ENCODE results near the gene VAPB. TPM values are rescaled to one million over a fixed set of nuclear protein-coding genes. Genes with fewer than 3 reads are reported as not detected.
A peak's percentile ranks its signal among the peaks of the same experiment; 100 is the strongest.

VAPB gene
- polyA plus RNA-seq, 1 donor from 2014 or later: 32.5 TPM

- no peaks in the 10 kb centered on the region for H3K79me2 ChIP-seq (replicated peaks; ENCODE audit: insufficient read depth, low read length)
- H3K4me3 ChIP-seq (ENCODE audit: low read length): peak overlapping the region; percentile 10
- no peak overlapping the region for H3K4me2 ChIP-seq (ENCODE audit: low read length)
- H3K36me3 ChIP-seq (ENCODE audit: insufficient read depth, low read length): no peaks in the 10 kb centered on the region
- no peaks in the 10 kb centered on the region for H4K20me1 ChIP-seq (ENCODE audit: insufficient read depth)
- H3K9ac ChIP-seq (ENCODE audit: low read length): peak overlapping the region; percentile 41
- H3K27me3 ChIP-seq (ENCODE audit: insufficient read depth, low read depth, low read length): no peaks in the 10 kb centered on the region
- no peak for TF ChIP-seq SMC3 (conservative IDR thresholded peaks at IDR 0.05; ENCODE audit: poor library complexity)
- no peak for TF ChIP-seq MXI1 (conservative IDR thresholded peaks at IDR 0.05; ENCODE audit: poor library complexity, severe bottlenecking)
- TF ChIP-seq RAD21 (conservative IDR thresholded peaks at IDR 0.05): no peak
- no peak for TF ChIP-seq TAF1 (IDR thresholded peaks at IDR 0.05; ENCODE audit: low read depth)
- no peak for TF ChIP-seq REST (IDR thresholded peaks at IDR 0.05; ENCODE audit: borderline replicate concordance)
- TF ChIP-seq POLR2AphosphoS5 (IDR thresholded peaks at IDR 0.05): no peak
- no peak for TF ChIP-seq EZH2 (IDR thresholded peaks at IDR 0.05; ENCODE audit: borderline replicate concordance, insufficient read depth, low read length, poor library complexity, severe bottlenecking)
- TF ChIP-seq CTCF (IDR thresholded peaks at IDR 0.05; ENCODE audit: poor library complexity, severe bottlenecking): no peak
- no peak for TF ChIP-seq EP300 (conservative IDR thresholded peaks at IDR 0.05; ENCODE audit: poor library complexity, severe bottlenecking)
- H3K9me3 ChIP-seq (ENCODE audit: low read length): no peaks in the 10 kb centered on the region
- H3F3A ChIP-seq (ENCODE audit: insufficient read depth, low read length, poor library complexity, severe bottlenecking): no peaks in the 10 kb centered on the region
- no peaks in the 10 kb centered on the region for H3K9me2 ChIP-seq (ENCODE audit: insufficient read depth, low read length)
- peak overlapping the region; percentile 23 for H2AFZ ChIP-seq (ENCODE audit: low read depth, low read length)
- H3K27ac ChIP-seq (ENCODE audit: low read length): peak overlapping the region; percentile 13
Observed at GRCh38 chr20:58374906-58375758, 13.9 kb upstream of the VAPB start.

DNA sequence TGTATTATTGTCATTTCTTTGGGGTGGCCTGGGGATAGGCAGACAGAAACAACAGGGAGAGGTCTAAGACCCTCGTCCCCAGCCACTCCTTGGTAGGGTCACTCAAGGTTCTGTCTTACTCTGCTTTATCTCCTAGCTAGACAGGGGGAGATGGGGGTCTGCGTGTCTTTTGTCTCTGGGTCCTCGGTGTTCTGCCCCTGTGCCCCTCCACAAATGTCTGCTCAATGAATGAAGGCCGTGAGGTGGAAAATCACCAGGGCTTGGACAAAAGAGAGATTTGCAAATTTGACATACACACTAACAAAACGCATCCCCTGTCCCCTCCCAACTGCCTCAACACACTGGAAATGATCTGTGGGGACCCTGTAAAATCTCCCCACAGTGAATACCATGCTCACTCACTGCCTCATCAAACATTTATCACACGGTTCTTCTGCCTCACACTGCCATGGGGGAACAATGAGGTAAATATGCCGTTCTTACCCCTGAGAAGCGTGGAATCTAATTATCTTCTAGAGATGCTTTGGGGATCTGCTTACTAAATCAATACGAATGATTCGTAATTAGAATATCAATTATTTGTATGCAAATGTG is 13.2 kb upstream of the VAPB start:
- no peaks in the 10 kb centered on the region for H3F3A ChIP-seq (ENCODE audit: insufficient read depth, low read length, poor library complexity, severe bottlenecking)
- no peak overlapping the region for H3K4me2 ChIP-seq (ENCODE audit: low read length)
- no peaks in the 10 kb centered on the region for H3K36me3 ChIP-seq (ENCODE audit: insufficient read depth, low read length)
- H3K79me2 ChIP-seq (replicated peaks; ENCODE audit: insufficient read depth, low read length): no peaks in the 10 kb centered on the region
- H3K9me2 ChIP-seq (ENCODE audit: insufficient read depth, low read length): no peaks in the 10 kb centered on the region
- H3K27ac ChIP-seq (ENCODE audit: low read length): peak overlapping the region; percentile 13
- H3K9ac ChIP-seq (ENCODE audit: low read length): peak overlapping the region; percentile 41
- H4K20me1 ChIP-seq (ENCODE audit: insufficient read depth): no peaks in the 10 kb centered on the region
- peak overlapping the region; percentile 37 for H2AFZ ChIP-seq (ENCODE audit: low read depth, low read length)
- H3K9me3 ChIP-seq (ENCODE audit: low read length): no peaks in the 10 kb centered on the region
- peak overlapping the region; percentile 10 for H3K4me3 ChIP-seq (ENCODE audit: low read length)
- TF ChIP-seq EZH2 (IDR thresholded peaks at IDR 0.05; ENCODE audit: borderline replicate concordance, insufficient read depth, low read length, poor library complexity, severe bottlenecking): no peak
- TF ChIP-seq RAD21 (conservative IDR thresholded peaks at IDR 0.05): no peak
- TF ChIP-seq POLR2AphosphoS5 (IDR thresholded peaks at IDR 0.05): no peak
- no peak for TF ChIP-seq CTCF (IDR thresholded peaks at IDR 0.05; ENCODE audit: poor library complexity, severe bottlenecking)
- no peak for TF ChIP-seq TAF1 (IDR thresholded peaks at IDR 0.05; ENCODE audit: low read depth)
- TF ChIP-seq SMC3 (conservative IDR thresholded peaks at IDR 0.05; ENCODE audit: poor library complexity): no peak
- no peak for TF ChIP-seq MXI1 (conservative IDR thresholded peaks at IDR 0.05; ENCODE audit: poor library complexity, severe bottlenecking)
- no peak for TF ChIP-seq EP300 (conservative IDR thresholded peaks at IDR 0.05; ENCODE audit: poor library complexity, severe bottlenecking)
- no peak for TF ChIP-seq REST (IDR thresholded peaks at IDR 0.05; ENCODE audit: borderline replicate concordance)
- H3K27me3 ChIP-seq (ENCODE audit: insufficient read depth, low read depth, low read length): no peaks in the 10 kb centered on the region

Measured in neural cell (in vitro differentiated cells).